Ishikawa (cell line): ENCODE data around the gene SH2D6.

Experiments
- CEBPB ChIP-seq: IDR thresholded peaks from 2 replicates; pipeline ENCODE4 v1.6.1; 2012
- CREB1 ChIP-seq: IDR thresholded peaks from 2 replicates; pipeline ENCODE4 v1.6.1; 2012; ENCODE audit warnings: low read depth
- EGR1 ChIP-seq: IDR thresholded peaks from 2 replicates; pipeline ENCODE4 v1.6.1; 2012
- EP300 ChIP-seq: IDR thresholded peaks from 2 replicates; pipeline ENCODE4 v1.6.1; 2012; ENCODE audit warnings: borderline replicate concordance
- RAD21 ChIP-seq: IDR thresholded peaks from 2 replicates; pipeline ENCODE4 v1.6.1; 2012; ENCODE audit warnings: low read depth
- TAF1 ChIP-seq: IDR thresholded peaks from 2 replicates; pipeline ENCODE4 v1.6.1; 2012; ENCODE audit warnings: low read depth, mild to moderate bottlenecking
- YY1 ChIP-seq: IDR thresholded peaks from 2 replicates; pipeline ENCODE4 v1.6.1; 2012; ENCODE audit warnings: low read depth
- TF ChIP-seq, protein P1 (sequence below): IDR thresholded peaks from 2 replicates; pipeline ENCODE4 v1.6.1; 2012
- TF ChIP-seq, protein P2 (sequence below): IDR thresholded peaks from 2 replicates; pipeline ENCODE4 v1.6.1; 2012

DNA sequence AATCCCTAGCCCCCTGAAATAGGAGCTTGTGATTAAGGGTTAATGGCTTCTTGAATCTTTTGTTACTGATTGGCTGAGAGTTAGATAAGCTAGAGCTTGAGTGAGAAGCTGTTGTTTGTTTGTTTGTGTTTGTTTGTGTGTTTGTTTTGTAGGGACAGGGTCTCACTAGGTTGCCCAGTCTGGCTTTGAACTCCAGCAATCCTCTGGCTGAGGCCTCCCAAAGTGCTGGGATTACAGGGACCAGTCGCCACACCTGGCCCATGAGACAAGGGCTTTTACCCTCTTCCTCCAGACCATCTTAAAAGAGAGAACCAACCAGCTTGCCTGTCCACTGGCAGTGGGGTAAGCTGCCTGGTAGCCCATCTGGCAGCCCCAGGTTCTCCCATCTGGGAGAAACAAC, 58.1 kb downstream of the SH2D6 start:
- TF ChIP-seq YY1 (no peak), RAD21 (no peak), CREB1 (no peak), CEBPB (no peak), EP300 (no peak), EGR1 (no peak), TAF1 (no peak)
- TF ChIP-seq, protein P1, sequence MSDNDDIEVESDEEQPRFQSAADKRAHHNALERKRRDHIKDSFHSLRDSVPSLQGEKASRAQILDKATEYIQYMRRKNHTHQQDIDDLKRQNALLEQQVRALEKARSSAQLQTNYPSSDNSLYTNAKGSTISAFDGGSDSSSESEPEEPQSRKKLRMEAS, result no peak
- TF ChIP-seq, protein P2, sequence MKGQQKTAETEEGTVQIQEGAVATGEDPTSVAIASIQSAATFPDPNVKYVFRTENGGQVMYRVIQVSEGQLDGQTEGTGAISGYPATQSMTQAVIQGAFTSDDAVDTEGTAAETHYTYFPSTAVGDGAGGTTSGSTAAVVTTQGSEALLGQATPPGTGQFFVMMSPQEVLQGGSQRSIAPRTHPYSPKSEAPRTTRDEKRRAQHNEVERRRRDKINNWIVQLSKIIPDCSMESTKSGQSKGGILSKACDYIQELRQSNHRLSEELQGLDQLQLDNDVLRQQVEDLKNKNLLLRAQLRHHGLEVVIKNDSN, result no peak
